GM21360 (cell line): ENCODE measurements around the gene ST7.

Experiments
- ATAC-seq: cut with Tn5 transposase; IDR thresholded peaks from one replicate; pipeline ENCODE4 v1.9.1; 2021; ENCODE audit warnings: mild to moderate bottlenecking, moderate library complexity; ENCODE audit not compliant: unreplicated experiment

The ST7 gene

DNA sequence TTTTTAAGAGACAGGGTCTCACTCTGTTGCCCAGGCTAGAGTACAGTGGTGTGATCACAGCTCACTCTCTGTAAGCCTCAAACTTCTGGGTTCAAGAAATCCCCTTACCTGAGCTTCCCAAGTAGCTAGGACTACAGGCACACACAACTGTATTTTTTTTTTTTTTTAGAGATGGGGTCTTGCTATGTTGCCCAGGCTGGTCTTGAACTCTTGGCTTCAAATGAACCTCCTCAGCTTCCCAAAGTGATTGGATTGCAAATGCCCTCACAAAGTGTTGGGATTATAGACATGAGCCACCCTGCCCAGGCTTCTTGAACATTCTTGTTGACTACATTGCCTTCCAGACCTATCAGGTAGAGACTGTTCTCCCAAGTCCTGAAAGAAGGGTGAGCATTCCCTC lies 296.9 kb downstream of the ST7 start:
- ATAC-seq = no peak

DNA sequence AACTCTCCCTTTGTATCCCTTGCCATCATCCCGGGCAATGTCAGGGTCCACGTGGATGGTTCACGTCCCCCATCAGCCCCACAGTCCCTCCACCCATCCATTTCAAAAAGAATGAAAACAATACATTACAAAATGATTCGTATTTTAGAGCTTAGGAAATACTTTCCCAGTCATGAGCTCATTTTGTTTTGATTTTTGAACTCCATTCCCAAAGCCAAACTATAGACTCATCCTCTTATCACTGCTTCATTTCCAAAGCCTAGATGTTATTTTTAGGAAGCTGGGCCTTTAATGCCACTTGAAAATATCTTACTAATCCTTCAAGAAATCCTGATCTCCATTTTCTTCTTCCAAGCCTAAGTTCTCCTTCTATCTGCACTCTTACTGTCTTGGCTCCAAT lies 297.5 kb downstream of the ST7 start:
- ATAC-seq = no peak

DNA sequence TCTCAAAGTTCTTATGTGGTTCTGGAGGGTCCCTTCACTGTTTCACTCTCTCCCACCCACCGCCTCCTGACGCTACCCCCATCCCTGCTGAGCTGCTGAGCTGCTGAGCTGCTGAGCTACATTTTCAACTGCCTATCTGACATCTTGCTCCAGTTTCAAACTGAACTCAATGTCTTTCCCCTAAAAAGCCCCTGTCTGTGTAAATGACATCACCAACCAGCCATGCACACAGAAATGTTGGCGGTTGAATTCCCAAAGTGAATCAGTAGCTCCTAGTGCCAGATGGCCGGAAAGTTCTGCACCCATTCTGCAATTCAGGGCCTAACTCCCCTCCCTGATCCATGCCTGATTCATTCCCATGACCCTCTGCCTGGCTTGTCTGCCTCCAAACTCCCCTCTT lies 298.4 kb downstream of the ST7 start:
- peak; percentile 54 for ATAC-seq

DNA sequence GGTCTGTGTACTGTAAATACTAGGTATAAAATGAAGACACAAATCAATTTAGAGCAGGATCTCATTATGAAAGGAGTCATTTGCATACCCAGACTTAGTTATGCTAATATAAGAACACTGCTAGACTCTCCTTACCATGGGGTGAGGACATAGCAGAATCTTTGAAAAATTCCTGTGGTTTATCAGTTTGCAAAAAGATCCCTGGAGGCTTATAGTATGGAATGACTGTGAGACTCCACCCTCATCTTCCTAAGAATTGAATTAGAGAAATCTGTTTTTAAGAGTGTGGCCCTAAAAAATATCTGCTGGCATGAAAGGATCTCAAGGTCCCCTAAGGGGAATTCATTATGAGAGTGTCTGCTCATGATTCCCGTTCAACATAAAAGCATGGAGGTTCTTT lies 306.3 kb downstream of the ST7 start:
- ATAC-seq = no peak

DNA sequence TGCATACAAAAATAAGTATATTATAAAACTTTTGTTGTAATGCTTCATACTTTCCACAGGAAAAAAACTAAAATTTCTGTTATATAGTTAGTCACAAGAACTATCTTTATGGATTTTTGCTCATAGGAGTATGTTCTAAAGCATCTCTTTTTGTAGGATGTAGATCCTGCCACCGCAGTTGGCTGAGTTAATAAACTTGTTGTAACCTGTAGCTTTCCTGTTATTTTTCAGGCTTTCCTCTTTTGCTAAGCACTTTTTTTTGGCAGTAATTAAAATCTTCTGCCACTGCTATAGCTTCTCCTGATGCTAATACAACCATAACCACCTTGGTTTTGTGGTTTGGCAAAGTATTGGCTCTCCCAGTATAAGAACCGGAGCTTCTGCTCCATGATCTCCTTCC lies 309.2 kb downstream of the ST7 start:
- no peak for ATAC-seq

DNA sequence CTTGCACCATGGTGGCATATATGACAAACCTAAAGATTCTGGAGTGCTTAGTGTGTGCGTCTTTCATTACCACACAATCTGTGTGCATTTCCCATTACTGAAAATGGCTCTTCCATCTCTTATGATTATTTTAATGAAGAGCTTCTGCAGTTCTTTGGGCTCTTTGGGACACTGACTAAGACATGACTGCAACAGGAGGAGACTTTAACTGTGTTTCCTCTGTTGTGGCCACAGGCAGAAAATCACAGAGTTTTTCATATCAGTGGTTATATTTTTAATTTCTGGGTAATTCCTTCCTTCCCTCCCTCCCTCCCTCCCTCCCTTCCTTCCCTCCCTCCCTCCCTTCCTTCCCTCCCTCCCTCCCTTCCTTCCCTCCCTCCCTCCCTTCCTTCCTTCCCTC lies 311.4 kb downstream of the ST7 start:
- no peak for ATAC-seq

DNA sequence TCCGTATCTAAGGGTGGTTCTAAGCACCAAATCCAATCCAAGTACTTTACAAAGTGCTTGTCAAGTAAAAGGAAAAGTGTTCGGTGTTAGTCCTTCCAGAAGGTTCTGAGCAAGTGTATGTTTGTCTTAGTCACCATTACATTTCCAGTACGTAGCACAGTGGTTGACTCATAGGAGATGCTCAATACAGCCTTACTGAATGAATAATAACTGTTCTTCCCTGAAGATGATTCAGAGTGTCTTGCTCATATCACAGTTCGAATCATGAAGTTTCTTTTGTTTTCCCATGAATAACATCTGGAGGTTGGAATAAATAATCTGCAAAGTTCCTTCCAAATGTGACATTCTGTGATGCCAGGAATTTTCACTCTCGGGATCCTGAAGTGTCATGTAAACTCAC lies 316.1 kb downstream of the ST7 start:
- ATAC-seq = no peak

DNA sequence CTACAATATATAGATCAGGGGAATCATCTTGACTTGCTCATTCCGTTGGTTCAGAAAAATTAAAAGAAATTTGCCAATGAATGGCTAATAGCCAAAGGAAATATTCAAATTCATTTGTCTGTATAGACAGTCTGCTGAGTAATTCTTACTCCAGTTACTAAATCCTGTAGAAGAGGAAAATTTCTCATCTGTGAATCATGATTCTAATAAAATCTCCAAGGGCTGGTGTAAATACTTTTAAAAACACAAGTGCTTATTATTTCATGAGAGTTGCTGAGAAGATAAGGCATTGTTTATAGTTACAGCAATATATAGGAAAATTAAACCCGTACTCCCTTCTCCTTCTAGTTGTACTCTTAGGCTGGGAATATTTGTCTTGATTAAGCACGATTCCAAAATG lies 316.6 kb downstream of the ST7 start:
- ATAC-seq = no peak

DNA sequence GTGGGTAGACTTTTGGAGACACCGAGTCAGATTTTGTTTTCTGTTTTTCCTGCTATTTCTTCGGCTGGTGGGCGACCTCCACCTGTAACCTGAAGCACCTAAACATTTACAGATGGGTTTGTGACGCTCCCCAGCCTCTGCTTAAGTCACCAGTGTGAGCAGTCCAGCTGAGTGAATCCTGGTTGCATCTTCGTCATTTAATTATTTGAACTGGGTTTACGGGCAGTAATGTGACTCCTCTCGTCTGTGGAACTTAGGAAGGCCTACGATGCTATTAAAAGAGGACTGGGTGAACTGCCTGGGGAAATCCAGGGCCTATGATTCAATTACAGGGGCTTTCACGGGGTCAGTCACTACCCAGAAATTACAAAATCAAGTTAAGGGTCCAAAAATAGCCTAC lies 317.1 kb downstream of the ST7 start:
- no peak for ATAC-seq

DNA sequence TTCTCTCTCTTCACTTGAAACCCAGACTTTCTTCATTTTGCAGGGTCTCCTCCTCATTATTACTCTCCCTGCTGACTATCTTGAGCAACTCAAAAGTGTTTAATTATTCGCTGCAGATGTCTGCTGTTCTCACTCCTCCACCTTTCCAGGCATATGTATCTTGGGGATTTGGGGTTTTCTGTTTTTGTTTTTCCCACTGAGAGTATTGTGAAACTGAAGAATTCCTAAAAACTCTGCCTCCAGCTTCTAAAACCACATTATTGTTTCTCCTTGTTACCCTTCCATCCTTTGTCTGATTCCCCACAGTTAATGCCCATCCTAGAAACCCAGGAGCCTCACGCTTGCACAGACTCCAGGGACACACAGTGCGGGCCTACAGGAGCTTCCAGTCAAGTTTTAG lies 318.3 kb downstream of the ST7 start:
- ATAC-seq = no peak

DNA sequence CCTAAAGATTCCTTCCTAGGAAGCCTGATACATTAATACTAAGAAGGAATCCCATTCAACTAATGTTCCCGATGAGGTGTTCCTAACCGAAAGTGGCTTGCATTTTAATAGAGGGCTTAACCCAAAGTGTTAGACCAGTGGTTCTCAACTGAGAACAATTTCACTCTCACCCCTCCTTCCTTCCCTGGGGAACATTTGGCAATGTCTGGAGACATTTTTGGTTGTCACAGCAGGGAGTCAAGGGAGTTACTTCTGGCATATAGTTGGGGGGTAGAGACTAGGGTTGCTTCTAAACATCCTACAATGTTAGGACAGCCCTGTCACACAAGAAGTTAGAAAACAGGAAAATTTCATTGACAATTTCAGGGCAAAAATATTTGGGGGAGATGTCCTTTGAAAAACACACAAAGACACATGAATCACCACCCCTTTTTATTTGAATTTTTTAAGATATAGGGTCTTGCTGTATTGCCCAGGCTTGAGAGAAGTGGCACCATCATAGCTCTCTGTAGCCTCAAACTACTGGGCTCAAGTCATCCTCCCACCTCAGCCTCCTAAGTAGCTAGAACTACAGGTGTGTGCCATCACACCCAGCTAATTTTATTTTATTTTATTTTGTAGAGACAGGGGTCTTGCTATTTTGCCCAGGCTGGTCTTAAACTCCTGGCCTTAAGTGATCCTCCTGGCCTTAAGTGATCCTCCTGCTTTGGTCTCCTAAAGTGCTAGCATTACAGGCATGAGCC lies 318.9 kb downstream of the ST7 start:
- no peak for ATAC-seq

DNA sequence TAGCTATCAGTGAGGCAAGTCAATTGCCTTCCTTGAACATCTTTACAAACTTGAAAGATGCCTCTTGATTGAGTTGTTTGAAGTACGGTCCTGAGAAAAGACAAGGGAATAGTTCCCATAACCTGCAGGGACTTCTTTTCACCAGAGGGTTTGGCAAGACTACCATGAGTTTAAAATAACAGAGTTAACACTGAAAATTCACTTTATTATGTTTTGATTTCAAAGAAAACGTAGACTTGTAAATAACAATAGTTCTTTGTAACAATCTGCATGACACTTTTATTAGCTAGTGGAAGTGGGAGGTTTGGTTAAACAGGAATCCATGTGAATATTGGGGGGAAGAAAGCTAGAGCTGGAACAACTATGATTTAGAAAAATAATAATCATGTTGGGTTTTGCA lies 320.0 kb downstream of the ST7 start:
- no peak for ATAC-seq

DNA sequence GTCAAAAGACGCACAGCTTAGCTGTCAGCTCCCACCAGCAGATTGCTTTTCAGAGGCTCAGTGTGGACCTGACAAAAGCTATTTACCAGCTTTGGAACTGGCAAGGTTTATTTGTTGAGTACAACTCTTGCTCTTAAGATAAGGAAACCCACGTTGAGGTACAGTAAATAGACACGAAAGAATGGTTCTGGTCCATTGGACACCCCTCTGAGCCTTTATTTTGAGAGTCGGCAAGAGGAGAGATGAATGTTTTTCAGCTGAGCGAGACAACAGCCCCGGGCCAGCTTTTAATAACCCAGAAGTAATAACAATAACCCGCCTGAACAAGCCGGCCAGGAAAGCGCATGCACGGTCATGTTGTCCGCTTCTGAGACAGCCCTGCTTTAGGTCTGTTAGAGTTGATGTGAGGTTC lies 320.5 kb downstream of the ST7 start:
- no peak for ATAC-seq

DNA sequence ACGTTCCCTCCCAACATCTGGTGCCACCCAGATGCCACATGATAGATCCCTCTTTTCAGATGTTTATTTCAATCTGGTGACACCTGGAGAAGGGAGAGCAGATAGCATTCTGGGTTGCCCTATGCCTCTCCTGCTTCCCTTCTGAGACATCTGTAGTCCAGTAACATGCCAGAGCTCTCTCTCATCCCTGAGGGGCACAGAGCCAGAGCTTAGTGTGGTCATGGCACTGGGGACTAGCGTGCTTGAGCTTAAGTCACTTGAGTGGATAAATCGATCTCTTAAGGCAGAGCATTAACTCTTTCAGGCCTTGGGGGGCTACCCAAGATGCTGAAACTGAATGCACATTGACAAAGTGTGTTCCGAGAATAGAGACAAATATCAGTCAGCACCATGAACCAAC lies 321.6 kb downstream of the ST7 start:
- ATAC-seq = no peak

DNA sequence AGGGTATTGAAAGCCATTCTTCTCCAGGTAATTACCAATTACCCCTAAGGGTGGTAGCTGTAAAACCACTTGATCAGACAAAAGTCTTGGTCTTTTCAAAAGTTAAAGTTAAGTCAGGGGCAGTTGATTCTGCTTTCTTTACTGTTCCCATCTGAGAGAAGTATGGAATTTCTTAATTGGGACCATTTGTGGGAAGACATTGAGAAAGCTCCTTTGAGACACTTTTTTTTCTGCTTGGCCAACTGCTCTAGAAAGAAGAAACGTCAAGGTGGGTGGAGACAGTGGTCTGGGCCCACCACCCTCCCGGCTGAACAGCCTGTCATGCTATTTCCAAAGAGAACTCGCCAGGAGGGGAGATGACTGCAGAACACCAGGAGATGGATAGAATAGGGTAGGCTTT lies 324.3 kb downstream of the ST7 start:
- ATAC-seq = no peak

DNA sequence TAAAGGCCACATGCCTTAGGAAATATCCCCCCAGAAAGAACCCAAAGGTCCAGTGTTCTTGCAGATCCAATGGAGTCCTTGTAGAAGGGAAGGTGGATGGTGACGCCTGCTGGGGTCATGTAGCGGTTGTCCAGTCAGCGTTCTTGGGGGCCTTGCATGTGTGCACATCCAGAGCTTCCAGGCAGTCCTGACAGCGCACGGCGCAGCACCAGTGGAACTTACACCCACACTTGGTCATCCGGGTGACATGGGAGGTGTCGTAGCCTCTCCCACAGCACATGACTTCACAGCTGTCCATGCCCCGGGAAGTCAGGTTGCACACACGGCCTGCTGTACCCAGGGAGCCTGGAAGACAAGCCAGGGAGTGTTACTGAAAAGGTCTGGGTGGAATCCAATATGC lies 324.7 kb downstream of the ST7 start:
- no peak for ATAC-seq

DNA sequence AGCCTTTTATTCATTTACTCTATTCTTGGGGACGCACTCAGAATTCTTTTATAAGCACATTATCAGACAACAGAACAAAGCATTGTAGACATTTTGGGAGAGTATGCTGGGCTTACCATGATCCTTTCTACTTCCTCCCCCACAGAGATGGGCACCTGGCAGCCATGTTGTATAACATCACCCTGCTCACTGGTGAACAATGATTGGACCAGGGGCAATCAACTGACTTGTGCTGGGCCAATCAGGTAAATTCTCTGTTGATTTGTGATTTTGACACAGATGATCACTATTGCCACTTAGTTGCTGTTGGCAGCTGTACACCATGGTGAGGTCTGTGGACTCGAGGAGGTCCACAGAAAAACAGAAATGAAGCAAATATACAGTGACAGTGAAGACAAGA lies 325.9 kb downstream of the ST7 start:
- ATAC-seq = no peak
